ENCODE results near the gene PANX3.

PANX3 gene

DNA sequence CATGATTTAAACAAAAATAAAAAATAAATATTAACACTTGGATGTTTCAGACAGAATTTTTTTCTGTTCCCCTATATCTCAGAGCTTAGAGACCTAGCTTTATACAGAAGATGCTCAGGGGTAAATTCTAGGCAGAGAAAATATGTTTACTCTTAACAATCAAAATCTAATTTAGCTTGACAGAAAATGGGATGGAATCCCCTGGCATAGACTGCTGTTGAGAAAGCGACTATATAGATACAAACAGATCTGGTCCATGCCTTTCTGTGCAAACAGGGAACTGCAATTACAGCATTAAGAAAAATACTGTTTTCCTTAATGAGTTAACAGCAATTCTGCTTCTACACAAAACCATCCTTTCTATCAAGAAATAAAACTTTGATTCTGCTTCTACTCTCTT, 47.8 kb downstream of the PANX3 start:
- DNase-seq = no peak

DNA sequence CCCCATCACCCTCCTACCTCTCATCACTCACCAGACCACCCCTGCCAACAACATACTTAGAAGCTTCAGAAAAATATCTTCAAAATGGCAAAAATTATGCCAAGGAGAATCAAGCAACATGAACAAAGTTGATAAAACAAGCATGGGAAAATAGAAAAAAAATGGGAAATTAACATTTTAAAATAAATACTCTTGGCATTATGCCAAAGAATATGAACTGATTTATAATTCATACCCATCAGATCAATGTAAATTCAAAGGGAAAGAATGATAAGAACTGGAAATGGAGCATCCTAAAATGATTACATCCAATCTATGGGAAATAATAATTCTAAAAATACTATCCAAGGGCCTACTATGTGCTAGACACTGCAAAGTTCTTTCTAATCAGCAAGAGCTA, 50.3 kb downstream of the PANX3 start:
- DNase-seq = no peak

DNA sequence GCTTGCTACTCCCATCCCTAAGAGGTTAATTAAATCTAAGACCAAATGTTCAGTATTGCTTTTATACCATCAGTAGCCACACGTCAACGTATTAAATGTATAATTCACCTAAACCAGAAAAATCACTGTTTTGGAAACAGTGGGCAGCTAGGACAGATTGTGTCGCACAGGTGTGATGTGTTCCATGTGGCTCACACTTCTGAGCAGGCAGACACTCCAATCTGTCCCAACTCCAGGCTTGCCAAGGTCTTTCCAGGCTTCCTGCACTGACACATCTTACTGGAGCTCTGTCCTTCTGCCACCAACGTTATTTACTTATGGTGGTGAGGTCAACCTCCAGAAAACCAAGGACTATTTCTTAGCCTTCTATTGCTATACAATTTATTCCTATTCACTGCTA, 50.9 kb downstream of the PANX3 start:
- DNase-seq = no peak

DNA sequence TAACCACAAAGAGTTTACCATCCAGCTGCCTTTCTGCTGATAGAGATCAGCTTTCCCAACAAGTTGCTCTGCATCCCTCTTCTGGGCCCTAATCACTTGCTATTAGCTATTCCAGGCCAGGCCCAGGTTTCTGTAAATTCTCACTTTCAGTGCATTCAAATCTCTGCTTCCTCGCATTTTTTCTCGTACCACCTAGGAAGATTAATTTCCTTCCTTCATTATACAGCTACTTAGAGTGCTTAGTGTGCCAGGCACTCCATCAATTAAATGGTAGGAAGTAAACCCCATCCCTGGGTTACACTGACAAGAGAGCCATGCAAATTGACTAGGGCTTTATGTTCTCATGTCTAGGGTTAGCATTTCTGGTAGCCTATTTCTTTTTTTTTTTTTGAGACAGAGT, 52.6 kb downstream of the PANX3 start:
- no peak for DNase-seq

DNA sequence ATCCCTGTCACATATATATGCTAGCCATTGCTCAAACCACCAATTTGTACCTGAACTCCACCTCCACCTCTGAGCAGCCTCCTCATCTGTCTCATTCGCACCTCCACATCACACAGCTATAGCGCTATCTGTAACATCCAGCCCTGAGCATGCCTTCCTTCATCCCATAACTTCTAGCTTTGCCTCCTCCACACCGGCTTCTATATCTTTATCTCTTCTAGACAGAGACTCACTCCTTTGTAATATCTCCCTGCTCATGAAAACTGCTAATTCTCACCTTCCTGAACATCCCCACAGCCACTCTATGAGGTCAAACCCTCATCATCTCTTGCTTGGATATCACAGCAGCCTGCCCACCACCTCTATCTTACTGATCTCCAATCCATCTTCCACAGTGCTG, 56.4 kb downstream of the PANX3 start:
- DNase-seq = no peak

DNA sequence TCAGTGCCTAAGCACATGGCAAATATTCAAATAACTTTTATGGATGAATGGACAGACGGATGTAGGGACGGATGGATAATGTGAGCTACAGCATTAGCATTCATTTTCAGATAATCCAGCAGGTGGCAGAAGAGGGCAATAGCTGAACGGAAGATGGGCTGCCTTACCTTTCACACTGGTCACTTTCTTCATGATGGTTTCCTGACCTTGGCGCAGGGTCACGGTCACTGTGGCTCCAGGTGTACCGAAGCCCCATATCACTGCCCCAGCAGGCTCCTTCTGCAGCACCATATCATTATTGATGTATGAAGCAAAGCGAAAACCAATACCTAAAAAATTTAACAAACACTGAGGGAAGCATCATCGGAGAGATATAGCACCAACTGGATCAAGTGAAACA, 58.0 kb downstream of the PANX3 start:
- peak; percentile 40 to 49 for DNase-seq
